ENCODE measurements around the gene CDH13. TPM values are rescaled to one million over a fixed set of nuclear protein-coding genes. Genes with fewer than 3 reads are reported as not detected.

CDH13 gene
- total and polyA plus RNA-seq, 9 of the 15 experiments (the other 6 are each of a cell fraction or from before 2014, with no cell fraction given): 0.03 TPM; not detected in 8

MicroRNA genes within 50 kb of the gene (microRNA counts, 767-probe panel; counts per million panel counts)
- not detected for microRNA hsa-miR-3182

Small RNA genes lying within 50 kb of the gene (microRNA-seq; reads per million reads assigned to microRNA genes)
- gene MIR3182 (ENCODE audit: borderline microRNAs expressed) (not detected), gene MIR8058 (ENCODE audit: borderline microRNAs expressed) (not detected)

Small RNA genes lying within 50 kb of the gene (small RNA-seq; reads per million reads assigned to genes)
- gene AC099506.2 (not detected), gene MIR3182 (not detected), gene MIR8058 (not detected)

Measured in K562 (cell line).